Stimulated activated CD4-positive, alpha-beta T cell treated with anti-CD3 and anti-CD28 coated beads, Interleukin-12 subunit alpha, Interleukin-12 subunit beta, amount 100 ng/mL, for 4 hours (primary cell): ENCODE data around the gene LAMP1.
A peak's percentile ranks its signal among the peaks of the same experiment; 100 is the strongest.
"Not testable (repeated sequence)": the region's sequence is repeated elsewhere in the genome, so short reads cannot be mapped to it uniquely, and the experiment has no call there.

ENCODE experiments used
- DNase-seq: peaks from one replicate; pipeline ENCODE4 v3.0.0-alpha.2; 2020

LAMP1 gene, protein sequence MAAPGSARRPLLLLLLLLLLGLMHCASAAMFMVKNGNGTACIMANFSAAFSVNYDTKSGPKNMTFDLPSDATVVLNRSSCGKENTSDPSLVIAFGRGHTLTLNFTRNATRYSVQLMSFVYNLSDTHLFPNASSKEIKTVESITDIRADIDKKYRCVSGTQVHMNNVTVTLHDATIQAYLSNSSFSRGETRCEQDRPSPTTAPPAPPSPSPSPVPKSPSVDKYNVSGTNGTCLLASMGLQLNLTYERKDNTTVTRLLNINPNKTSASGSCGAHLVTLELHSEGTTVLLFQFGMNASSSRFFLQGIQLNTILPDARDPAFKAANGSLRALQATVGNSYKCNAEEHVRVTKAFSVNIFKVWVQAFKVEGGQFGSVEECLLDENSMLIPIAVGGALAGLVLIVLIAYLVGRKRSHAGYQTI

DNA sequence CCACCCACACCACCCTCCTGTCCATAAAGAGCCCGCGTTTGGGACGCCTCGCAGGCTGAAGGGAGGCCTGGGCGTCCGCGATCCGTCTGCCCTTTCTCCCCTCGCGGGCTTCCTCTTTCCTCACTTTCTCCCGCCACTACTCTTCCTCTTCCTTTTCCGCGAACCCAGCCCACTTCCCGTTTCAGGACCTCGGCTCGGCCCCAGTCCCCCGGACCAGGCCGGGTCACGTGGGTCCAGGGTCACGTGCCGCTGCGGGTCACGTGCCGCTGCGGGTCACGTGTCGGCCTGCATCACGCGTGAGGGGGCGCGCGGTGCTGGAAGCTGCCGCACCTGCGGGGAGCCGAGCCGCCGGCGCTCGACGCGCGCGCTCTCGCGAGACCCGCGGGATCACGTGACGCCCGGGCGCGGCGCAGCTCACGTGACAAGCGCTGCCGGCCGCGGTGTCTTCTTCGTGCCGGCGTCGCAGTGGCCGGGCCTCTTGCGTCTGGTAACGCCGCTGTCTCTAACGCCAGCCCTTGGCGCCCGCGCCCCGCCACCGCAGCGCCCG, at the start of gene LAMP1:
Gene LAMP1 (plus strand): TSS at position 417 of the 547 bp plus-strand sequence. CDS start 196 bp downstream, outside the sequence.
- peak; percentile 100 for DNase-seq

DNA sequence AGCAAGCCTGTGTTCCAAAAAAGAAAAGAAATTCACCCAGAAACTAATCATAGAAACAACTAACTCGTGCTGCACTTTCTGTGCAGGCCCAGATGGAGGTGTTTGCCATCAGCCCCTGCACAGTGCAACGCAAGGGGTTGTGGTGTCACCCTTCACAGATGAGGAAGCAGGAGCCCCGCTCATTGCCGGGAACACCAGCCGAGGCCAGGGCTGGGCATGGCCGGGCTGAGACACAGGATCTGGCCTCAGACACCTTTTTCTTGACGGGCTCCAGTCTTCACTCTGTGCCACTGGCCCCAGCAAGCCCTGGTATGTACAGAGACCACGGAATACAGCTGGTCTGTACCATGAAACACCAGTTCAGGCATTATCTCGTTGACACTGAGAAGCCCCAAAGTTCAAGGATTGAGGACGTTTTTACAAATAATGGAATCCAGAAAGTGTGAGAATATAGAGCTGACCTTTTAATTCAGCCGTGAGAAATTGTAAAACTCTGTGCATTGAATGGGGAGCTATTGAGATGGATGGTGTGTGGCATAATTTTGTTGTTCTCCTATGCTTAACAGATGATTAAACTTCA, 44.4 kb upstream of the LAMP1 start:
- no peak for DNase-seq

DNA sequence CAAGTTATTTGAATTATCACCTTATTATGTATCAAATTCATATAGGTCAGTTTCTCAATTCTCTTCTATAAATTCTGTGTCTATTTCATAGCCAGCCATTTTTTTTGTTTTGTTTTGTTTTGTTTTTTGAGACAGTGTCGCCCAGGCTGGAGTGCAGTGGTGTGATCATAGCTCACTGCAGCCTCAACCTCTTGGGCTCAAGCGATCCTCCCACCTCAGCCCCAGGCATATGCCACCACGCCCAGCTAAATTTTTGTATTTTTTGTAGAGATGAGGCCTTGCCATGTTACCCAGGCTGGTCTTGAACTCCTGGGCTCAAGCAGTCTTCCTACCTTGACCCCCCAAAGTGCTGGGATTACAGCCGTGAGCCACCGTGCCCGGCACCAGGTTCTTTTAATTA, 39.1 kb upstream of the LAMP1 start:
- DNase-seq = not testable (repeated sequence)

DNA sequence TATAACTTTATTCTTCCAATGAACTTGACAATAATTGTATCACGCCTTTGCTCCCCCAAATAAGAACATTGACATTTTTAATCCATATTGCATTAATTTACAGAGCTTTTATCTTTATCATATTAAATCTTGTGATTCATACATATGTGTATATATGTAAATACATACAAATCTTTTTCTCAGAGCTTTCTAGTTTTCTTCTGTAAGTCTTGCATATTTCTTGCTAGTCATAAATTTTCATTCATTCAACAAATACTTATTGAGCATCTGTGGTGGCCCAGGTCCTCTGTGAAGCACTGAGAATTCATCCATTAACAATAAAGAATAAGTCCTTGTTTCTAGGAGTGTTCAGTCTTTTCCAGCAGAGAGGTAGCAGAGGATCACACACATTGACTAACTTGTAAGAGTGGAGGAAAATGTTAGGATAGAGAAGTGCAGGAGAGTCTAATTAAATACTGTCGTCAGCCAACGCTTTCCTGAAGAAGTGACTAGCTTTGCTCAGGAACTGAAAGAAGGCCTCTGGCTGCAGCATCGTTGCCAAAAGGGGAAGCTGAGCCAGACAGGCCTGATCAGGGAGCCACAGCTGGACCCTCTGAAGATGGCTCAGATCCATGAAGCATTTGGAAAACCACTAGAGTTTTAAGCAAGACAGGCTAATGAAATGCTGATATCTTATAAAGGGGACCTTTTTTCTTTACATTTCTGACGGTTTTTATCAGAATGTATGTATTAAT, 38.6 kb upstream of the LAMP1 start:
- DNase-seq = no peak

DNA sequence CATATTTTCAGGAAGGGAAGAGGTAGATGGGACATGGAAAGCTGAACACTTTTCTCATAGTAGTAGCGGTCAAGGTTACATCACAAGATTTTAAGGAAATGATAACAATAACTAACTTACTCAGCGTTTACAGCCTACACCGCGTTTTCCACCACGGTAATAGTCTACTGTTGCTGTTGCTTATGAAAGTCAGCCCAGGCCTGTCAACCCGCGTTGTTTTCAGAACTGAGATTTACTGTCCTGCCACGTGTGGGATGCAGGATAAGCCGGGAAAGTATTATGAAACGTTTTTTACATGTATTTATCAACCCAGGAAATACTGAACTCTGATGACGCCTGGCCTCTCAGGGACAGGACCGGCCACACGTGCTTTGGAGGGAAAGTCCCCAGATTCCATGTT, 36.0 kb upstream of the LAMP1 start:
- no peak for DNase-seq

DNA sequence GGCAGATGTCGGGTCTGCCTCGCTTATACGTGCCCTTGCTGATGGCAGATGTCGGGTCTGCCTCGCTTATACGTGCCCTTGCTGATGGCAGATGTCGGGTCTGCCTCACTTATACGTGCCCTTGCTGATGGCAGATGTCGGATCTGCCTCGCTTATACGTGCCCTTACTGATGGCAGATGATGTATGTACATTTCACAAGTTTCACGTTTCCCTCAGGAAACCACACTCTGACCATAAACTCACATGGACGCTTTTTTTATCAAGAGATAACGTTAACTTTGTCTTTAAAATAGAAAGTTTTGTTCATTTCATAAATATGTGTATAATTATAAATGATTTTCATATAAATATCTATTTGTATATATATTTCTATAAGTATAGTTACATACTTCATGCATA, 34.0 kb upstream of the LAMP1 start:
- not testable (repeated sequence) for DNase-seq

DNA sequence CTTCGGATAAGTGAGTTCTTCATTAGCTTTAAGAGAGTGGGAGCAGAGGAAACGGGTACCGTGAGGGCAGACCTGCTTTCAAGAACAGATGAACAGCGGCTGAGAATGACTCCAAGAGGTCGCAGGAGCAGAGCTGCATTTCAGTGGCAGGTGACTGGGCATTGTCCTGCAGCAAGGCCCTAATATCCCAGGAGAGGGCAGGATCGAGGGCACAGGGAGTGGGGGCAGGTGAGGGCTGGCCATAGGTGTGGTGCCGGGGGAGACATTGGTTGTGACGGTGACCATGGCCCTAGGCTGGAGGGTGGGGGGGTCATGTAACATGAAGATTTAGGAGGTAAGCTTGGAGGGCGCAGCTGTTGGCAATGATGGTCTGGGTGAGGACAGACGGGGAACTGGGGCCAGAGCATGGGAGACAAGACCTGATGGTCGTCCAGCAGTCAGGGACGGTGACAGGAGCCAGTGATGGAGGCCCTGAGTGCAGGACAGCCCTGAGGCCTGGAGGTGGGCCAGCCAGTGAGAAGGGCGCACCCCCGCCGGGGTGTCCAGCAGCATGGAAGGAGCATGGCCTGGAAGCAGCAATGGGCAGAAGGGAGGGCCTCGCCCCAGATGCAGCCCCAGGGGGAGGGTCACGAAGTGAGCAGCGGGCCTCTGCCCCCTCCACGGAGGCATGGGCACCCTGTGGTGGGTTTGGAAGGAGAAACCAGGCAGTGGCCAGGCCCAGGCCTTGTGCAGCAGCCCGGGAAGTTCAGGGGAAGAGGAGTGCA, 29.2 kb upstream of the LAMP1 start:
- no peak for DNase-seq

DNA sequence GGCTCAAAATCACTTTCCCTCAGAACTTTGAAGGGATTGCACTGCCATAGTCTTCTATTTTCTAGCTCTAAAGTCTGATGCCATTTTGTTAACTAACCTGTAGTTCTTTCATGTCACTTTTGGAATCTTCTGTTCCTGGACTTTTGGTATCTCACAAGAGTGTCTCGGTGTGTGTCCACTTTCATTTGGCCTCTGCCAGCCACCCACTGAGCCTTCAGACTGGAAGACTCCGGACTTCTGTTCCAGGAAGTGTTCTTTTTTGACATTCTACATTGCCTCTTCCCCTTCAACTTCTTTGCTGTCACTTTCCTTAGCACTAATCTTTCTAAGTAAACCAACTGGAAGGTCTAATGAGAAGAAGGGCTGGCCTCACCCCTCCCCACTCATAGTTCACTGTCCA, 25.0 kb upstream of the LAMP1 start:
- DNase-seq = no peak

DNA sequence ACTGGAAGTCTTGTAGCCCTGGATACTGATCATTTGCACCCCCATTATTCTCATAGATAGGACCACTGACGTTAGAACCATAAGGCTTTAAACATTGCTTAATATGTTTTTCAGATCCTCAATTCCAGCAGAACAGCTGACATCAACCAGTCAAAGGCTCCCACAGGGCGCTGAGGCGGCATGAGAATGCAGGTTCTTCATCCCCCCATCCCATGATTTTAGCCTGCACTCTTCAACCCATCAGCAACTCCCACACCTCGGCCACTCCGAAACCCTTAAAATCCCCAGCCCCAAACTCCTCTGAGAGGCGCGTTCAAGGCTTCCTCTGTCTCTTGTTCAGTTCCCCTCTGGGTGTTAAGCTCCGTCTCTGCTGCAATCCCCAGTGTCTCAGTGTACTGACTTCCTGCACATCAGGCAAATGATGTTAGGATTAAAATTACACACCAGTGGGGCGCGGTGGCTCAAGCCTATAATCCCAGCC, 24.3 kb upstream of the LAMP1 start:
- DNase-seq = no peak

DNA sequence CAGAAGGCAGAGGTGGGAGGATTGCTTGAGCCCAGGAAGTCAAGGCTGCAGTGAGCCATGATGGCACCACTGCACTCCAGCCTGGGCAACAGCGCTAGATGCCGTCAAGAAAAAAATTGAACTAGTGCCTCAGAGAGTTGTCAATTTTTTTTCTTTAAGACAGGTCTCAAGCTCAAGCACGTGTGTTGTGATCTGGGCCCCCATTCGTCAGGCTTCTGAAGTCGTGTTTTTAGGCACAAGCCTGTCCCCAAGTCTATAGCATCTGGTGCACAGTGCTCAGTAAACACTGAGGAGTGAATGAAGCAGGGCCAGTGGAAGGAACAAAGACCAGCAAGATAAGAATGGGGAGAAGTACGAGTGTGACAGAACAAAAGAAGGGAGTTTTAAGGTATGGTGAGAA, 23.7 kb upstream of the LAMP1 start:
- DNase-seq = no peak

DNA sequence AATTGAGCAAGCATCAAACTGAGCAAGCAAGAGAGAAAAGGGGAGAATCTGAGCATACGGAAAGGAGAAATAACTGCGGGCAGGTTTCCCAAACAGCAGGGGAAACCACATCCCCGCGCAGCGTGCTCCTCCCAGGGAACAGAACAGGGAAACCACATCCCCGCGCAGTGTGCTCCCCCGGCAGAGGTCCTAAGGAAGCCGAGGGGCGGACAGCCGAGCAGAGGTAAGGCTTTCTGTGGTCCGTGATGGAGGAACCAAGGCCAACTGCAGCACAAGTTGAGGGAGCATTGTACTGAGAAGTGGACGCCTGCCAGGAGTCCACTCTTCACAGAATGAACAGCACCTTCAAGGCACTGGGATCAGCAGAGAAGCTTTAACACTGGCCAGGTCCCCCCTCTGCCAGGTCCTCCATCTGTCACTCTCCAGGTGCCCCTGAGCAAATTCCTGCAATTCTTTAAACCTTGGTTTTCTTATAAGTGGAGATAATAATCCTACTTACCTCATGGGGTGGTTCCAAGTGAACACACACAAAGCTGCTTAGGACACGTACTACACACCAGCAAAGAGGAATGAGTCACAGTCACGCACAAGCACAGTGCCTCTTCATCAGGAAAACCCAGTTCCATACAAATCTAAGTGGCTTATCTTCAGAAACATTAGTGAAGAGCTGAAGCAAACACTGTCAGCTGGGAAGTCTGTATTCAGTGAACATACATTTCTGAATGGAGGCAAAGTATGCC, 23.0 kb upstream of the LAMP1 start:
- no peak for DNase-seq

DNA sequence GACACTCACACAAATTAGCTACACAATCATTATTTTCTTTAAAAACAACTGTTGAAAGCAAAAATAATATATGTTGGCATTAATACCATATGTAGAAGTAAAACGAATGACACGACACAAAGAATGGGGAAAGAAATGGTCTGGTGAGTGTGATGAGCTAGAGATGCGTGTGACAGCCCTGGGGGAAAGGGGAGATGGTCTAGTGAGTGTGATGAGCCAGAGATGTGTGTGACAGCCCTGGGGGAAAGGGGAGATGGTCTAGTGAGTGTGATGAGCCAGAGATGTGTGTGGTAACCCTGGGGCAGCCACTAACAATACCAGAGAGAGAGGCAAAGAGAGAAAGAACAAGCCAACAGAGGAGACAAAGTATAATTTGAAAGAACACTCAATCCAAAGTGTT, 22.3 kb upstream of the LAMP1 start:
- DNase-seq = no peak

DNA sequence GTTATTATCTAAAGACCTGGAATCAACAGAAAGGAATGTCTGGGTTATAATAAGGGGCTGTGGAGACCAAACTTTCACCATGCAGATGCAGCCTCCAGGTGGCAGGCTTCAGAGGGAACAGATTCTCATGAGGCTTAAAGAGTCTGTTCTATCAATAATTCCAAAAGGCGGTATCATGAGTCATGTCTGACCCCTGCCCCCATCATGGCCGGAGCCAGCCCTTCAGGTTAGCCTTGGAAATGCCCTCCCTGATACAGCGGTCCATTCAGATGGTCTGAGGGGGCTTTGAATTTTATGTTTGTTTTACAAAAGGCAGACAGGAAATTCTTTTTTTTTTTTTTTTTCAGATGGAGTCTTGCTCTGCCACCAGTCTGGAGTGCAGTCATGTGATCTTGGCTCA, 21.7 kb upstream of the LAMP1 start:
- DNase-seq = peak; percentile 26

DNA sequence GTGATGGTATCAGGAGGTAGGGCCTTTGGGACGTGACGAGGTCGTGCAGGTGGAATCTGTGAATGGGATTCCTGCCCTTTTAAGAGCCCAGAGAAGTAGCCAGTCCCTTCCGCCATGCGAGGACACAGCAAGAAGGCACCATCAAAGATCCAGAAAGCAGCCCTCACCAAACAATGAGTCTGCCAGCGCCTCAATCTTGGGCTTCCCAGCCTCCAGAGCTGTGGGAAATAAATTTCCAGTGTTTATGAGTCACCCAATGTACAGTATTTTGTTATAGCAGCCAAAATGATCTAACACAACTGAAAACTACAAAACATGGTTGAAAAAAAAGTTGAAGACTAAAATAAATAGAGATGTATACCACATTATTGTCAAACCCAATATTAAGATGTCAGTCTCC, 16.9 kb upstream of the LAMP1 start:
- no peak for DNase-seq

DNA sequence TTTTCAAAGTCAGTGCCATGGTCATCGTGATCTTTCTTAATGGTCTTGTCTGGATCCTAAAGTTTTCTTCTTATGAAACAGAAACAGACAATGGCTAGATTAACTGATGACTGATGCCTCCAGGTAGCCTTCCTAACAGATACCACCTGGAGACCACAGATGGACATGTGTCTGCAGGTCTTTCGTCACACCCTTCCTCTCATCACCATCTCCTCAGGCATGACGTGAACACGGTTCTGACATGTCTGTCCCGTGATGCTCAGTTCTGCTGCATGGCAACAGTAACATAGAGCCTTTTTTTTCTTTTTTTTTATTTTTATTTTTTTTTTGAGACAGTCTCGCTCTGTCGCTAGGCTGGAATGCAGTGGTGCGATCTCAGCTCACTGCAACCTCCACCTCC, 13.1 kb upstream of the LAMP1 start:
- DNase-seq = no peak

DNA sequence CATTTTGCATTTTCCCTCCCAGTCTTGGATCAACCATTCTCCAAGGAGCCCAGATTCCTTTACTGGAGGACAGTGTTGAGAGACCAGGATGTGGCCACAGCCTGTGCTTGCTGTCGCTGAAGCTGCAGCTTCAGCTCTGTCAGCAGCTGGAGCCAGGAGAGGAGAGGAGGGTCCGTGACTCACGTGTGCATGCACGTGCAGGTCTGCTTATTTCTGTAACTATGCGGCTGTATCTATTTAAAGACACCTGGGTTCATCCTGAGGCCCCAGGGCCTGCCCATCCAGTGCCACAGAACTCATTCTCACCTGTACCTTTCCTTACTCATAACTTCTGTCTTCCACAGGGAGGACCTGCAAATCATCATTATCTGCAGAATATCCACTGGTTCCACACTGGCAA, 8.2 kb upstream of the LAMP1 start:
- DNase-seq = no peak

DNA sequence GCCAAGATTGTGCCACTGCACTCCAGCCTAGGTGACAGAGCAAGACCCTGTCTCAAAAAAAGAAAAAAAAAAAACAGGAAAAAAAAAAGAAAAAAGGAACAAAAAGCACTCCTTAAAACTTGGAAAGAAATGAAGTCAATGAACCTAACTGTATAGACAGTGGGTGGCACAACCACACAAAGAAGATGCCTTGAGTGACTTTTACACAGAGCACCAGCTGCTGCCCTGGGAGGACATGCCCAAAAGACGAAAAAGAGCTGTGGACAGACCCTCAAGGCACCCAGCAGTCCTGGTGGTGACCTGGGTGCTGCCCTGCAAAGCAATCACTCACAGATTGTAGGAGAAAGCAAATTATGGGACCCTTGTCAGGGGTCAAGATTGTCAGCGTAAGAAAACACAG, 5.9 kb upstream of the LAMP1 start:
- no peak for DNase-seq

DNA sequence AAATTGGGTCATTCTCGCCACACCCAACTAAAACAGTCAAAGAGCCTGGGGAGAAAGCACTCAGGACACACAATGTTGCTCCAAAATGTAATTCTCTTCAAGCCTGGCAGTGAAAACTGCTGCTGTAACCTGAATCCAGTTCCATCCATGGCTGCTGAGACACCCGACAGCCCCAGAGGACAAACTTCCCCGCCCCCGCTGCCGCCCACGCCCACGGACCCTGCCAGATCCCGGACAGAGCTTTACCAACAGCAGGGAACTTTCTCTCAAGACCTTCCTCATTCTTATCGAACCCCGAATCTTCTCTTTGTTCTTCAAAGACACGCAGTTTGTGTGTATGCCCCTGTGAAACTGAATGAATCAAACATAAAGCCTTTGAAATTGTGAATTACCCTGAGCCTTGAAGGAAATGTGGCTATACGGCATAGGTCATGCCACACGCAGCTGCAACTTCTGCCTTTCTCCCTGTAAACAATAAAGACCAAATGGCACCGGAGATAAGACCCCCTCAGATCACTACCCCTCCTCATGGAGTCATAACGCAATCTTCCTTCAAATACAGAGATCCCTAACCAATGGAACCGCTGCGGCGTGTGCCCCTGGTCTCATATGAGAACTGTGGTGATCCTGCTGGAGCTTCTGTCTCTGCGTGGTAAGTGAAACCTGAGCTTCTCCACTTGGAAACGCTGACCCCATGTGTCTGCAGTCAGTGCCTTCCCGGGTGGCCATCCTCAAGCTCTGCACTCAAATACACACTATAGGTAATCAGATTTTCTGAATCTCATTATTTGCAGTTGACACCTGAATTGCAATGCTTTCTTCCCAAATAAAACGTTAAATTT, 4.8 kb upstream of the LAMP1 start:
- DNase-seq = peak; percentile 16

DNA sequence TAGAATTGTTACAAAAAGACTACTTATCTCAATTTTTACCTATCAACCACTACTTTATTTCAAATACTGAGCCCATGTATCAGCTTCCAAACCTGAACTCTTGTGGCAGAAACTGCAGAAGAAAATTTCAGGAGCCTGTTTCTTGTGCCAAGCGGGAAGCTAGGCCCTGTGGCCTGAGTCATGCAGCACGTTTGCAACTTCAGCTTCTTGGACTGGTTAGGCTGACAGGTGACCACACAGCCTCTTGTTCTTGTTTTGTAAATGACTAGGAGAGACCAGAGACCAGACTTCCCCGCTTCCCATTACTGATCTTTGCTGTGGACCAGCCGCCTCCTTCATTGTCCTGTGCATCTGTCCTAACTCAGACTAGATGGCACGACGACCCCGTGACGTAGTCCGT, 3.4 kb upstream of the LAMP1 start:
- DNase-seq = no peak

DNA sequence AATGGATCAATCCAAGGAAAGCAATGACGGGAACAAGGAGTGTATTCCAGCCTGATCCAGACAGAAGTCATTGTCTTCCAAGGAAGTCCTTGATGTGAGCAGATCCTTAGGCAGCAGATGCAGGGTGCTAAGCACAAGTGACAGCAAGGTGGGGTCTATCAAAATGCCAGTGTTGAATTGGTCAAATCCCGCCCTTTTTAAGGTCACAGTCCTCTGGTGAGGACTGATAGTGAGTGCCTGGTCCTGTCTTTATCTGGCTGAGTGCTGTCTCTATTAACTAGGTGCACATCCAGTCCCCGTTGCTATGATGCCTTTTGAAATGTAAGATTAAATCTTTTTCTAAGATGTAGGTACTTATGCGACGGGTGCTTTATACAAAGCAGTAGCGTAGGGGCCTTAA, 1.3 kb upstream of the LAMP1 start:
- DNase-seq = no peak
